Astrocyte (in vitro differentiated cells and primary cell): ENCODE results near the gene CDH18. TPM values are rescaled to one million over a fixed set of nuclear protein-coding genes. Genes with fewer than 3 reads are reported as not detected.
A peak's percentile ranks its signal among the peaks of the same experiment; 100 is the strongest.

Experiments used
- DNase-seq: peaks from one replicate; pipeline ENCODE4 v3.0.0-alpha.2; 2010; ENCODE audit warnings: low read depth
- FAIRE-seq: peaks from 2 replicates; lab custom pipeline; 2011; peaks lifted over from hg19 to GRCh38; lab: Jason Lieb, UNC
- H2AFZ ChIP-seq: 2 replicates; pipeline ENCODE4 v1.6.0; 2012; ENCODE audit warnings: low read depth, low read length, inconsistent platforms
- H3K27ac ChIP-seq: 2 replicates; pipeline ENCODE4 v1.5.1; 2011; ENCODE audit warnings: low read depth, low read length, inconsistent platforms
- H3K27me3 ChIP-seq: 2 replicates; pipeline ENCODE4 v1.6.0; 2011; ENCODE audit warnings: low read length, inconsistent platforms; ENCODE audit not compliant: insufficient read depth
- H3K36me3 ChIP-seq: 2 replicates; pipeline ENCODE4 v1.5.1; 2011; ENCODE audit warnings: low read length, inconsistent platforms; ENCODE audit not compliant: insufficient read depth
- H3K4me1 ChIP-seq: 2 replicates; pipeline ENCODE4 v1.5.1; 2011; ENCODE audit warnings: low read length, inconsistent platforms; ENCODE audit not compliant: insufficient read depth
- H3K4me2 ChIP-seq: 2 replicates; pipeline ENCODE4 v1.6.0; 2012; ENCODE audit warnings: low read length, inconsistent platforms
- H3K4me3 ChIP-seq: 2 replicates; pipeline ENCODE4 v1.5.1; 2011; ENCODE audit warnings: low read depth, mild to moderate bottlenecking, low read length, inconsistent platforms; ENCODE audit not compliant: insufficient read depth
- H3K79me2 ChIP-seq: 2 replicates; pipeline ENCODE4 v1.6.0; 2012; ENCODE audit warnings: mild to moderate bottlenecking, low read length, inconsistent platforms; ENCODE audit not compliant: insufficient read depth
- H3K9ac ChIP-seq: 2 replicates; pipeline ENCODE4 v1.6.0; 2012; ENCODE audit warnings: mild to moderate bottlenecking, low read length, inconsistent platforms
- H3K9me3 ChIP-seq: 2 replicates; pipeline ENCODE4 v1.5.1; 2012; ENCODE audit warnings: low read depth, mild to moderate bottlenecking, low read length, inconsistent platforms; ENCODE audit not compliant: insufficient read depth
- H4K20me1 ChIP-seq: 2 replicates; pipeline ENCODE4 v1.6.0; 2012; ENCODE audit warnings: low read length, inconsistent platforms; ENCODE audit not compliant: insufficient read depth
- H3K27ac Mint-ChIP-seq: one replicate; pipeline ENCODE4 v1.8.0; 2021; ENCODE audit warnings: mild to moderate bottlenecking, mixed read lengths; ENCODE audit not compliant: unreplicated experiment
- H3K27me3 Mint-ChIP-seq: one replicate; pipeline ENCODE4 v1.8.0; 2021; ENCODE audit warnings: low read depth, mixed read lengths; ENCODE audit not compliant: unreplicated experiment
- H3K36me3 Mint-ChIP-seq: one replicate; pipeline ENCODE4 v1.8.0; 2021; ENCODE audit warnings: low read depth, mixed read lengths; ENCODE audit not compliant: unreplicated experiment
- H3K4me1 Mint-ChIP-seq: one replicate; pipeline ENCODE4 v1.8.0; 2021; ENCODE audit warnings: low read depth, mixed read lengths; ENCODE audit not compliant: unreplicated experiment
- H3K4me3 Mint-ChIP-seq: one replicate; pipeline ENCODE4 v1.8.0; 2021; ENCODE audit warnings: mild to moderate bottlenecking, moderate library complexity, mixed read lengths; ENCODE audit not compliant: unreplicated experiment
- H3K9me3 Mint-ChIP-seq: one replicate; pipeline ENCODE4 v1.8.0; 2021; ENCODE audit warnings: mild to moderate bottlenecking, mixed read lengths; ENCODE audit not compliant: unreplicated experiment
- EZH2 ChIP-seq: IDR thresholded peaks from 2 replicates; pipeline ENCODE4 v1.6.1; 2012; ENCODE audit warnings: mild to moderate bottlenecking, low read length, inconsistent platforms; ENCODE audit not compliant: insufficient read depth
- total RNA-seq: library from RNA; stranded (reverse); gene quantifications from 2 replicates; pipeline ENCODE4 v1.2.1, GENCODE V29; 2021
- TF ChIP-seq, protein P1 (sequence below): IDR thresholded peaks from 2 replicates; pipeline ENCODE4 v1.5.1; 2011; ENCODE audit warnings: low read depth, mild to moderate bottlenecking, inconsistent platforms, low read length, moderate library complexity; ENCODE audit not compliant: insufficient read depth

CDH18 gene
- total RNA-seq, 1 donor from 2014 or later: not detected

DNA sequence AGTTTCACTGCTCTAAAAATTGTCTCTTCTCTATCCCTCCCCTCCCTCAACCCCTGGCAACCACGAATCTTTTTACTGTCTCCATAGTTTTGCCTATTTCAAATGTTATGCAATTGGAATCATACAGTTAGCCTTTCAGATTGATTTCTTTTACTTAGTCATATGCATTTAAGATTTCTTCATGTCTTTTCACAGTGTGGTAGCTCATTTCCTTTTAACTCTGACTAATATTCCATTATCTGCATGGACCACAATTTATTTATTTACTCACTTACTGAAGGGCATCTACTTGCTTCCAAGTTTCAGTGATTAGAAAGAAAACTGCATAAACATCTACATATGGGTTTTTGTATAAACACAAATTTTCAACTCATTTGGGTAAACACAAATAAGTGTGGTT lies 372.3 kb downstream of the CDH18 start:
- Mint-ChIP-seq H3K4me3 (no peak overlapping the region), H3K27me3 (no peaks in the 10 kb centered on the region), H3K27ac (no peak overlapping the region), H3K9me3 (no peaks in the 10 kb centered on the region), H3K4me1 (no peaks in the 10 kb centered on the region), H3K36me3 (no peaks in the 10 kb centered on the region)
- no peaks in the 10 kb centered on the region for H3K4me1 ChIP-seq
- no peaks in the 10 kb centered on the region for H4K20me1 ChIP-seq
- H3K36me3 ChIP-seq: no peaks in the 10 kb centered on the region
- H3K9ac ChIP-seq: no peak overlapping the region
- no peak overlapping the region for H2AFZ ChIP-seq
- FAIRE-seq (no peak), DNase-seq (peak; percentile 3)
- H3K4me2 ChIP-seq: no peak overlapping the region
- H3K4me3 ChIP-seq: no peak overlapping the region
- no peaks in the 10 kb centered on the region for H3K79me2 ChIP-seq
- no peak overlapping the region for H3K27ac ChIP-seq
- H3K9me3 ChIP-seq: no peaks in the 10 kb centered on the region
- H3K27me3 ChIP-seq: no peaks in the 10 kb centered on the region
- no peak for TF ChIP-seq EZH2
- TF ChIP-seq, protein P1, sequence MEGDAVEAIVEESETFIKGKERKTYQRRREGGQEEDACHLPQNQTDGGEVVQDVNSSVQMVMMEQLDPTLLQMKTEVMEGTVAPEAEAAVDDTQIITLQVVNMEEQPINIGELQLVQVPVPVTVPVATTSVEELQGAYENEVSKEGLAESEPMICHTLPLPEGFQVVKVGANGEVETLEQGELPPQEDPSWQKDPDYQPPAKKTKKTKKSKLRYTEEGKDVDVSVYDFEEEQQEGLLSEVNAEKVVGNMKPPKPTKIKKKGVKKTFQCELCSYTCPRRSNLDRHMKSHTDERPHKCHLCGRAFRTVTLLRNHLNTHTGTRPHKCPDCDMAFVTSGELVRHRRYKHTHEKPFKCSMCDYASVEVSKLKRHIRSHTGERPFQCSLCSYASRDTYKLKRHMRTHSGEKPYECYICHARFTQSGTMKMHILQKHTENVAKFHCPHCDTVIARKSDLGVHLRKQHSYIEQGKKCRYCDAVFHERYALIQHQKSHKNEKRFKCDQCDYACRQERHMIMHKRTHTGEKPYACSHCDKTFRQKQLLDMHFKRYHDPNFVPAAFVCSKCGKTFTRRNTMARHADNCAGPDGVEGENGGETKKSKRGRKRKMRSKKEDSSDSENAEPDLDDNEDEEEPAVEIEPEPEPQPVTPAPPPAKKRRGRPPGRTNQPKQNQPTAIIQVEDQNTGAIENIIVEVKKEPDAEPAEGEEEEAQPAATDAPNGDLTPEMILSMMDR: no peak

DNA sequence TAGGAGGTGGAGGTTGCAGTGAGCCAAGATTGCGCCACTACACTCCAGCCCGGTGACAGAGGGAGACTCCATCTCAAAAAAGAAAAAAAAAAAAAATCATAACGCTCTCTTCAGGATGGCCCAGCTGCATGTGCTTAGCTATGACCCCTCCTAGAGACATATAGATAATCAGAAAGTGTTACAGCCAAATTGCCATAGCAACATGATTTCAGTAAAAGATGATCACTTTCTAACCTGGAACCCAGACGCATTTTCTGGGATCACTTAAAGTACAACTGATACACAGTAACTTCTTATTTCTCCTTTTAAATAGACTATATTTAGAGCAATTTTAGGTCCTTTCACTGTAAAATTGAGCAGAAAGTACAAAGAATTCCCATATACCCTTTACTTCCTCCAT lies 372.9 kb downstream of the CDH18 start:
- no peak overlapping the region for H3K4me3 ChIP-seq
- H3K36me3 Mint-ChIP-seq: no peaks in the 10 kb centered on the region
- no peaks in the 10 kb centered on the region for H3K9me3 Mint-ChIP-seq
- TF ChIP-seq, protein P1: no peak
- TF ChIP-seq EZH2: no peak
- no peaks in the 10 kb centered on the region for H3K9me3 ChIP-seq
- no peaks in the 10 kb centered on the region for H3K4me1 Mint-ChIP-seq
- no peak overlapping the region for H3K27ac Mint-ChIP-seq
- no peaks in the 10 kb centered on the region for H3K79me2 ChIP-seq
- H2AFZ ChIP-seq: no peak overlapping the region
- no peak overlapping the region for H3K27ac ChIP-seq
- FAIRE-seq (no peak), DNase-seq (no peak)
- H3K27me3 Mint-ChIP-seq: no peaks in the 10 kb centered on the region
- H4K20me1 ChIP-seq: no peaks in the 10 kb centered on the region
- no peak overlapping the region for H3K4me2 ChIP-seq
- H3K36me3 ChIP-seq: no peaks in the 10 kb centered on the region
- no peak overlapping the region for H3K4me3 Mint-ChIP-seq
- H3K27me3 ChIP-seq: no peaks in the 10 kb centered on the region
- H3K9ac ChIP-seq: no peak overlapping the region
- no peaks in the 10 kb centered on the region for H3K4me1 ChIP-seq

DNA sequence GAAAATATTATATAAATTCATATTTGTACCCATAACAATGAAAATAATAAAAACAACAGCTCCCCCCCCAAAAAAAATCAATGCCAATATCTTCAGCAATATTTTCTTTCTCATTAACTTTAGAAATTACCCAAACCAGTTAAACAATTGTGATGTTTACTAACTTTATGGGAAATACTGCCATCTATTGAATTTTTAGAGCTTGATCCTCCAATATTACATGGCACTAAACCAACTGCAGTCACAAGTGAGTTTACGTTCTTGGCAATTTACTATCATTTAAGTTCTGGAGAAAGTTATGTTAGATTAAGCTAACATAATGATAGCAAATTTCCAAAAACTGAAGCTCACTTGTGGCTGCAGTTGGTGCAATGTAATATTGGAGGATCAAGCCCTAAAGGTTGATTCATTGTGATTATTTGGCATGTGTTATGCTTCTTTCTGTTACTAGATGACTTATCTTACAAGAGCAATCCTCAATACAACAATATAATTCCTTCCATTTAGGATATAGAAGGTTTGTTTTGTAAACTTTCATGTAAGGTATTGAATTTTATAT lies 379.5 kb downstream of the CDH18 start:
- TF ChIP-seq, protein P1: peak; percentile 17
- TF ChIP-seq EZH2: no peak
- H3K4me3 Mint-ChIP-seq: no peak overlapping the region
- Histone ChIP-seq H3K27ac (no peak overlapping the region), H4K20me1 (no peaks in the 10 kb centered on the region), H3K4me2 (no peak overlapping the region), H3K36me3 (no peaks in the 10 kb centered on the region), H2AFZ (no peak overlapping the region), H3K4me3 (no peak overlapping the region), H3K9me3 (no peaks in the 10 kb centered on the region), H3K4me1 (no peaks in the 10 kb centered on the region), H3K27me3 (no peaks in the 10 kb centered on the region), H3K9ac (no peak overlapping the region), H3K79me2 (no peaks in the 10 kb centered on the region)
- H3K4me1 Mint-ChIP-seq: no peaks in the 10 kb centered on the region
- DNase-seq (peak; percentile 10), FAIRE-seq (no peak)
- no peaks in the 10 kb centered on the region for H3K9me3 Mint-ChIP-seq
- H3K27ac Mint-ChIP-seq: no peak overlapping the region
- H3K36me3 Mint-ChIP-seq: no peaks in the 10 kb centered on the region
- H3K27me3 Mint-ChIP-seq: no peaks in the 10 kb centered on the region
